Measurements from ENCODE around the gene MYO5C.
A peak's percentile ranks its signal among the peaks of the same experiment; 100 is the strongest.

Gene MYO5C

DNA sequence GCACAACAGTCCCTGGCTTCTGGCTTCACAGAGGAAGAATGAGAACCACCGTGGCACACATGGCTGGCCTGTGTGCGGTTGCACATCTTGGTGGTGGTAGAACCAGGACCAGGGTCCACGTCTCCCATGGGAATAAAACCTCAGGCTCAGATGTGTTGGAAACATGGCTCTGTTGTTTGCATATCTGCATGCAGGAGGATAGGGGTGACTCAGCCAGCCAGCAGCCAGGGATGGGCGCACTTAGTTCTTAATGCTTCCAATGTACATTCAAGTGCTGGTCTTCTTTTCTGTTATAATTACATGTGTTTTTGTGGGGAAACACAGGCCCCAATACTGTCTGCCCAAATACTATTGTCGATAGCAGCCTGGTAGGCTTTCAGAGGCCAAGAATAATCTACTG is 147.2 kb downstream of the MYO5C start:
- in situ Hi-C loops (cut with HindIII; ENCODE audit: low pct_ligation_motif_present, low sequenced_read_pairs): no loop called here
- peaks cover 4% of the 10 kb centered on the region for H3K36me3 ChIP-seq (replicated peaks)
- TF ChIP-seq, protein P1, sequence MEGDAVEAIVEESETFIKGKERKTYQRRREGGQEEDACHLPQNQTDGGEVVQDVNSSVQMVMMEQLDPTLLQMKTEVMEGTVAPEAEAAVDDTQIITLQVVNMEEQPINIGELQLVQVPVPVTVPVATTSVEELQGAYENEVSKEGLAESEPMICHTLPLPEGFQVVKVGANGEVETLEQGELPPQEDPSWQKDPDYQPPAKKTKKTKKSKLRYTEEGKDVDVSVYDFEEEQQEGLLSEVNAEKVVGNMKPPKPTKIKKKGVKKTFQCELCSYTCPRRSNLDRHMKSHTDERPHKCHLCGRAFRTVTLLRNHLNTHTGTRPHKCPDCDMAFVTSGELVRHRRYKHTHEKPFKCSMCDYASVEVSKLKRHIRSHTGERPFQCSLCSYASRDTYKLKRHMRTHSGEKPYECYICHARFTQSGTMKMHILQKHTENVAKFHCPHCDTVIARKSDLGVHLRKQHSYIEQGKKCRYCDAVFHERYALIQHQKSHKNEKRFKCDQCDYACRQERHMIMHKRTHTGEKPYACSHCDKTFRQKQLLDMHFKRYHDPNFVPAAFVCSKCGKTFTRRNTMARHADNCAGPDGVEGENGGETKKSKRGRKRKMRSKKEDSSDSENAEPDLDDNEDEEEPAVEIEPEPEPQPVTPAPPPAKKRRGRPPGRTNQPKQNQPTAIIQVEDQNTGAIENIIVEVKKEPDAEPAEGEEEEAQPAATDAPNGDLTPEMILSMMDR (IDR thresholded peaks at IDR 0.05; ENCODE audit: low read depth, low read length, missing control alignments): no peak
- H3K4me3 ChIP-seq (ENCODE audit: low read depth, low read length): no peak overlapping the region
- no peak overlapping the region for H3K27ac ChIP-seq
- H3K27me3 ChIP-seq (replicated peaks): no peaks in the 10 kb centered on the region
- DNase-seq: no peak

DNA sequence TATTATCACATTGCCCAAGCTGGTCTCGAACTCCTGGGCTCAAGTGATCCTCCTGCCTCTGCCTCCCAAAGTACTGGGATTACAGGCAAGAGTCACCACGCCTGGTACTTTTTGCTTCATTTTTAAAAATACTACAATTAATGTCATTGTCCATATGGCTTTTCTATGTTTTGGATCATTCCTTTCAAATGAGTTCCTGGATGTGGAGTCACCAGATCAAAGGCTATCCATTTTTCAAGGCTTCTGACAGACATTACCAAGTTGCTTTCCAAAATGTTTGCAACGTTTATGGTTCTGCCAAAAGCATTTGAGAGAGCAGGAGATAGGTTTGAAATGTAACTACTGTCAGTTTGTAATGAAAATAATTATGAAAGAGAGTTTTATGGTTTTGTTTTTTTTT is 148.8 kb downstream of the MYO5C start:
- H3K27ac ChIP-seq: no peak overlapping the region
- peaks cover 4% of the 10 kb centered on the region for H3K36me3 ChIP-seq (replicated peaks)
- no peaks in the 10 kb centered on the region for H3K27me3 ChIP-seq (replicated peaks)
- H3K4me3 ChIP-seq (ENCODE audit: low read depth, low read length): no peak overlapping the region
- TF ChIP-seq, protein P1 (IDR thresholded peaks at IDR 0.05; ENCODE audit: low read depth, low read length, missing control alignments): no peak
- DNase-seq: no peak
- in situ Hi-C loops (cut with HindIII; ENCODE audit: low pct_ligation_motif_present, low sequenced_read_pairs): no loop called here

DNA sequence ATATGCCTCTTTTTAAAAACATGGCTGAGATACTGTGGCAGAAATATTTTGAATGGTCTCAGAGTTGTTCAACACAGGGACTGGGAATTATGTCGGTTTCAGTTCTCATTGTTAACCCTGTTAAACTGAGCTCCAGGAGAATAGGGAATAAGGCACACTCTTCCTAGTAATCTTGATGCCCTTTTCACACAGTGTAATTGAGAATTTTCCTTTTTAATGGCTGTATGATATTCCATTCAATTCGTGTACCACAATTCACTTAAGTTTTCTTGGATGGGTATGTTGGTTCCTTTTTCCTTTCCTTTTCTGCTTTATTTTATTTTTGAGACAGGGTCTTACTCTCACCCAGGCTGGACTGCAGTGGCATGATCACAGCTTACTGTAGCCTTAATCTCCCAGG is 149.3 kb downstream of the MYO5C start:
- no peak overlapping the region for H3K4me3 ChIP-seq (ENCODE audit: low read depth, low read length)
- TF ChIP-seq, protein P1 (IDR thresholded peaks at IDR 0.05; ENCODE audit: low read depth, low read length, missing control alignments): no peak
- no peaks in the 10 kb centered on the region for H3K27me3 ChIP-seq (replicated peaks)
- peaks cover 4% of the 10 kb centered on the region for H3K36me3 ChIP-seq (replicated peaks)
- DNase-seq: no peak
- H3K27ac ChIP-seq: no peak overlapping the region
- in situ Hi-C loops (cut with HindIII; ENCODE audit: low pct_ligation_motif_present, low sequenced_read_pairs): no loop called here

DNA sequence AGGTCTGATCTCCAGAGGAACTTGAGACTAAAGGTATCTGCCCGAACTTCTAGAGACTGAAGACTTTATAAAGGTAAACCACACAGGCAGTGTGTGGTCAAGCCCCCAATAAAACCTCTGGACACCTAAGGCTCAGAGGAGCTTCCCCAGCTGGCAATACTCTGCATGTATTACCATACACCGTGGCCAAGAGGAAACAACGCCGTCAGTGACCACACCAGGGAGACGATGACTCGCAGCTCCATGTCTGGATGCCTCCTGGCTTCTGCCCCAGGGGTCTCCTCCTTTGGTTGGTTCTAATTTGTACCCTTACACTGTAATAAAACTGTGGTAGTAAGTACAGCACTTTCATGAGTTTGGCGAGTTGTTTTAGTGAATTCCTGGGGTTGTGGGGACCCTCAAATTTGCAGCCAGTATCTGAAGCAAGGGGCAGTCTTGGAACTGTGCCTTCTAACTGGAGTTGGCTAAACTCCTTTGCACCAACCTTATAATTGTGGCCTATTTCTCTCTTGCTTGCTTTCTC is 150.9 kb downstream of the MYO5C start:
- in situ Hi-C loops (cut with HindIII; ENCODE audit: low pct_ligation_motif_present, low sequenced_read_pairs): no loop called here
- Histone ChIP-seq H3K27me3 (replicated peaks) (no peaks in the 10 kb centered on the region), H3K4me3 (ENCODE audit: low read depth, low read length) (no peak overlapping the region), H3K36me3 (replicated peaks) (peaks cover 4% of the 10 kb centered on the region), H3K27ac (peak overlapping the region; percentile 56)
- DNase-seq: peak; percentile 57
- TF ChIP-seq, protein P1 (IDR thresholded peaks at IDR 0.05; ENCODE audit: low read depth, low read length, missing control alignments): no peak

DNA sequence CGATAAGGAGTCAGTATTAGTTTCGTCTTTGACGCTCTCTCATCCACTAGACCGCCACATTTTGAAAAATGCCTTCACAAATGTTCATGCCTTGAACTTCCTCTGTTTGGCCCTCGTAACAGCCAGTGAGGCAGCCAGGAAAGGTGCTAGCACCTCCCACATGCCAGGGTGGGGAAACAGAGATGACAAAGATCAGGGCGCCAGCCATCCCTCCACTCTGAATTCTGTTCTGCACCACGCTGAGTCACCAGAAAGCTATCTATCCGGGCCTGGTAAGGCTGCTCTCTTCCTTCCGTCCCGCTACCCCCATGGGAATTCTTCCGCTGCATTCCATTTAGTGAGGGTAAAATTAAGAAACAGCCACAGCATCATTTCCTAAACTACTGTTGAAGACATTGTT is 151.7 kb downstream of the MYO5C start:
- H3K27me3 ChIP-seq (replicated peaks): no peaks in the 10 kb centered on the region
- H3K27ac ChIP-seq: peak overlapping the region; percentile 56
- no peak overlapping the region for H3K4me3 ChIP-seq (ENCODE audit: low read depth, low read length)
- TF ChIP-seq, protein P1 (IDR thresholded peaks at IDR 0.05; ENCODE audit: low read depth, low read length, missing control alignments): no peak
- peak; percentile 89 for DNase-seq
- in situ Hi-C loops (cut with HindIII; ENCODE audit: low pct_ligation_motif_present, low sequenced_read_pairs): no loop called here
- H3K36me3 ChIP-seq (replicated peaks): no peaks in the 10 kb centered on the region

Data from brain microvascular endothelial cell (primary cell).